ENCODE data around the gene CENPP. TPM values are rescaled to one million over a fixed set of nuclear protein-coding genes. Genes with fewer than 3 reads are reported as not detected.

The CENPP gene
- total RNA-seq, 2 donors from 2014 or later = 3.1 to 11.0 TPM

- intact Hi-C loops (cut with DNase I) = loop anchor here (10.0 kb wide), 1 partner anchor 56 kb away; no protein-coding TSS in a partner anchor
- no peaks in the 10 kb centered on the region for H3K36me3 ChIP-seq
- no peaks in the 10 kb centered on the region for H3K27me3 ChIP-seq
- no peak for DNase-seq
- TF ChIP-seq, protein P1, sequence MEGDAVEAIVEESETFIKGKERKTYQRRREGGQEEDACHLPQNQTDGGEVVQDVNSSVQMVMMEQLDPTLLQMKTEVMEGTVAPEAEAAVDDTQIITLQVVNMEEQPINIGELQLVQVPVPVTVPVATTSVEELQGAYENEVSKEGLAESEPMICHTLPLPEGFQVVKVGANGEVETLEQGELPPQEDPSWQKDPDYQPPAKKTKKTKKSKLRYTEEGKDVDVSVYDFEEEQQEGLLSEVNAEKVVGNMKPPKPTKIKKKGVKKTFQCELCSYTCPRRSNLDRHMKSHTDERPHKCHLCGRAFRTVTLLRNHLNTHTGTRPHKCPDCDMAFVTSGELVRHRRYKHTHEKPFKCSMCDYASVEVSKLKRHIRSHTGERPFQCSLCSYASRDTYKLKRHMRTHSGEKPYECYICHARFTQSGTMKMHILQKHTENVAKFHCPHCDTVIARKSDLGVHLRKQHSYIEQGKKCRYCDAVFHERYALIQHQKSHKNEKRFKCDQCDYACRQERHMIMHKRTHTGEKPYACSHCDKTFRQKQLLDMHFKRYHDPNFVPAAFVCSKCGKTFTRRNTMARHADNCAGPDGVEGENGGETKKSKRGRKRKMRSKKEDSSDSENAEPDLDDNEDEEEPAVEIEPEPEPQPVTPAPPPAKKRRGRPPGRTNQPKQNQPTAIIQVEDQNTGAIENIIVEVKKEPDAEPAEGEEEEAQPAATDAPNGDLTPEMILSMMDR (IDR thresholded peaks at IDR 0.05) = no peak
- H3K4me1 ChIP-seq = no peaks in the 10 kb centered on the region
- no peak overlapping the region for H3K4me3 ChIP-seq
- no peak overlapping the region for H3K27ac ChIP-seq
- no peaks in the 10 kb centered on the region for H3K9me3 ChIP-seq
- H3K9ac ChIP-seq (ENCODE audit: low read depth in 2 of 2, low read length in 2 of 2) = no peak overlapping the region
Measured at GRCh38 chr9:92649007-92649406, 323.3 kb downstream of the CENPP start.

DNA sequence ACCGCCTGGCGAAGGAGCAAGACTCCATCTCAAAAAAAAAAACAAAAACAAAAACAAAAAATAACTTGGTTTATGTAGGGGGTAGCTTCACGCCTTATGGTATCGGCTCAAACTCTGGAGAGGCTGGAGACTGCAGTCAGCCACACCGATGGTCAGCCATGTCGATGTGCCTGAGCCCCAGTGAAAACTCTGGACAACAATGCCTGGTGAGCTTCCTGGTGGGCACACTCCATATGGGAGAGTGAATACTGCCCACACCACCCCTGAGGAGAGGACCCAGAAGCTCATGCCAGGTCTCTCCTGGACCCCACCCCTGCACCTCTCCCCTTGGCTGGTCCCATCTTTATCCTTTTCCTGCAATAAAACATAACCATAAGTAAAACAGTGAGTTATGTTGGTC, 324.5 kb downstream of the CENPP start:
- no peak for DNase-seq
- no peak overlapping the region for H3K9ac ChIP-seq (ENCODE audit: low read depth in 2 of 2, low read length in 2 of 2)
- H3K9me3 ChIP-seq = no peaks in the 10 kb centered on the region
- no peak overlapping the region for H3K4me3 ChIP-seq
- no peaks in the 10 kb centered on the region for H3K4me1 ChIP-seq
- H3K27ac ChIP-seq = no peak overlapping the region
- no peaks in the 10 kb centered on the region for H3K36me3 ChIP-seq
- intact Hi-C loops (cut with DNase I) = no loop called here
- TF ChIP-seq, protein P1 (IDR thresholded peaks at IDR 0.05) = no peak
- H3K27me3 ChIP-seq = no peaks in the 10 kb centered on the region

GRCh38 chr9:92650839-92651621, 325.3 kb downstream of the CENPP start:
- intact Hi-C loops (cut with DNase I) = no loop called here

GRCh38 chr9:92652461-92652860, 326.7 kb downstream of the CENPP start:
- no peaks in the 10 kb centered on the region for H3K4me1 ChIP-seq
- no peaks in the 10 kb centered on the region for H3K27me3 ChIP-seq
- DNase-seq = no peak
- no peak overlapping the region for H3K27ac ChIP-seq
- no peak overlapping the region for H3K9ac ChIP-seq (ENCODE audit: low read depth in 2 of 2, low read length in 2 of 2)
- H3K36me3 ChIP-seq = no peaks in the 10 kb centered on the region
- H3K9me3 ChIP-seq = no peaks in the 10 kb centered on the region
- intact Hi-C loops (cut with DNase I) = no loop called here
- TF ChIP-seq, protein P1 (IDR thresholded peaks at IDR 0.05) = no peak
- no peak overlapping the region for H3K4me3 ChIP-seq

More at GRCh38 chr9:92650839-92651621, 325.3 kb downstream of the CENPP start:
- Histone ChIP-seq H3K27me3 (no peaks in the 10 kb centered on the region), H3K4me1 (no peaks in the 10 kb centered on the region), H3K9me3 (no peaks in the 10 kb centered on the region), H3K4me3 (no peak overlapping the region), H3K36me3 (no peaks in the 10 kb centered on the region), H3K27ac (no peak overlapping the region), H3K9ac (ENCODE audit: low read depth in 2 of 2, low read length in 2 of 2) (no peak overlapping the region)
- DNase-seq = no peak
- TF ChIP-seq, protein P1 (IDR thresholded peaks at IDR 0.05) = no peak

DNA sequence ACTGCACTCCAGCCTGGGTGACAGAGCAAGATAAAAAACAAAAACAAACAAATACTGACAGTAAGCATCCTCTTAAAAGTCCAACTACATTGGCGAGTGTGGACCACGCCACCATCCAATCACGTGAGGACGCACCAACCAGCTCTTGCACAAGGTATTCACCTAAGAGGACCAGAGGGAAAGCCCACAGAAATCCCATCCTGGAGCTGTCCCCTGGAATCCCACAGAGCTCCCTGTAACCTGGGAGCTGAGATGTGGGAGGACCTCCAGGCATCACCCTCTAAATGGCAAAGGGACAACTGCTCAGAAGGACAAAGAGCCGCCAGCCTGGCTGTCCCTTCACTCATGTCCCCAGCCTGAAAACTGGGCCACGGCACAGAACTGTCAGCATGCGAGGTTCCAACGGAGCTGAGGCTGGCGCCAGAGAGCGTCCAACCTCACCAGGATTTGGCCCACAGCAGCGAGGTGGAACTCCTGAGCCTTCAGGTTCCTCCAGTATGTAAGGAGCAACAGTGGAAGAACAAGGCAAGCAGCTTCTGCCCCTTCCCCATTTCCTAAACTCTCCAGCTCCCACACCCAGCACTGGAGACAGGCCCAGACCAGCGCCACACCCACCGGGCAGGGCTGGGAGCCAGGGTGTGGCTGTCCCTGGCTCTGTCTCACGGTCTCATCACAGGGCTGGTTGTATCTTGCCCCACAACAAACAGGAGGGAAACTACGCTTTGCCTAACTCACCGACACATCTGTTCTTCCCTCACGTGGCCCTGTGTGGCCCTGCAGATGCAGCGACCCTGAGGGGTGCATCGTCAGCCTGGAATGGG, 328.9 kb downstream of the CENPP start:
- TF ChIP-seq, protein P1 (IDR thresholded peaks at IDR 0.05) = no peak
- no peaks in the 10 kb centered on the region for H3K9me3 ChIP-seq
- H3K9ac ChIP-seq (ENCODE audit: low read depth in 2 of 2, low read length in 2 of 2) = no peak overlapping the region
- intact Hi-C loops (cut with DNase I) = no loop called here
- no peak for DNase-seq
- H3K27ac ChIP-seq = no peak overlapping the region
- no peaks in the 10 kb centered on the region for H3K27me3 ChIP-seq
- no peaks in the 10 kb centered on the region for H3K36me3 ChIP-seq
- H3K4me1 ChIP-seq = no peaks in the 10 kb centered on the region
- no peak overlapping the region for H3K4me3 ChIP-seq
